ENCODE measurements around the gene PPP2R5A. TPM values are rescaled to one million over a fixed set of nuclear protein-coding genes. Genes with fewer than 3 reads are reported as not detected.
A peak's percentile ranks its signal among the peaks of the same experiment; 100 is the strongest.

PPP2R5A gene
- total and polyA plus RNA-seq, 11 donors: 44.7 to 108 (median 63.5) TPM

DNA sequence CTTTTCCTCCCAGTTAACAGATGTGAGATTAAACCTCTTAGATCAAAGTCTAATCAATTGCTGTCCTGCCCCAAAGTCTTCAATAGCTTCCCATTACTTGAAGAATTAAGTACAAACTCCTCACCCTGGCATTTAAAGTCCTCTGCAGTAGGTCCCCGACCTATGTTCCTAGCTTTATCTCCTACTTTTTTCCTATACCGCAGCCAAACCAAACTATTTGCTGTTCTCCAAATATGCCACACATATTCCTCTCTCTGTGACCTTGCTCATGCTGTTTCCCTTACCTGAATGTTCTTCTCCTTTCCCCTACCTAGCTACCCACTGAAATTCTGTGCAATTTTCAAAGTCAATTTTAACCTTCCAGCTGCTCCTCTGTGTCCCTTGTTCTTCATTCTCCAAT lies 14.0 kb upstream of the PPP2R5A start:
- H3K4me1 ChIP-seq: peaks cover 0 to 13% (median 0%) of the 10 kb centered on the region in 12 donors
- intact Hi-C loops (cut with DNase I): no loop called here
- H3K36me3 ChIP-seq: no peaks in the 10 kb centered on the region
- no peaks in the 10 kb centered on the region for H3K9me3 ChIP-seq
- no peak for DNase-seq
- H3K27me3 ChIP-seq: no peaks in the 10 kb centered on the region
- ATAC-seq: peak in 1 of 4 donors; percentile 27
- no peak overlapping the region for H3K4me3 ChIP-seq
- TF ChIP-seq, protein P1, sequence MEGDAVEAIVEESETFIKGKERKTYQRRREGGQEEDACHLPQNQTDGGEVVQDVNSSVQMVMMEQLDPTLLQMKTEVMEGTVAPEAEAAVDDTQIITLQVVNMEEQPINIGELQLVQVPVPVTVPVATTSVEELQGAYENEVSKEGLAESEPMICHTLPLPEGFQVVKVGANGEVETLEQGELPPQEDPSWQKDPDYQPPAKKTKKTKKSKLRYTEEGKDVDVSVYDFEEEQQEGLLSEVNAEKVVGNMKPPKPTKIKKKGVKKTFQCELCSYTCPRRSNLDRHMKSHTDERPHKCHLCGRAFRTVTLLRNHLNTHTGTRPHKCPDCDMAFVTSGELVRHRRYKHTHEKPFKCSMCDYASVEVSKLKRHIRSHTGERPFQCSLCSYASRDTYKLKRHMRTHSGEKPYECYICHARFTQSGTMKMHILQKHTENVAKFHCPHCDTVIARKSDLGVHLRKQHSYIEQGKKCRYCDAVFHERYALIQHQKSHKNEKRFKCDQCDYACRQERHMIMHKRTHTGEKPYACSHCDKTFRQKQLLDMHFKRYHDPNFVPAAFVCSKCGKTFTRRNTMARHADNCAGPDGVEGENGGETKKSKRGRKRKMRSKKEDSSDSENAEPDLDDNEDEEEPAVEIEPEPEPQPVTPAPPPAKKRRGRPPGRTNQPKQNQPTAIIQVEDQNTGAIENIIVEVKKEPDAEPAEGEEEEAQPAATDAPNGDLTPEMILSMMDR (IDR thresholded peaks at IDR 0.05): no peak
- no peak for TF ChIP-seq POLR2A (IDR thresholded peaks at IDR 0.05)
- H3K27ac ChIP-seq: no peak overlapping the region
- 62 to 69% (median 66%) methylated on average over 2 of the region's 2 CpGs for WGBS, 4 donors

DNA sequence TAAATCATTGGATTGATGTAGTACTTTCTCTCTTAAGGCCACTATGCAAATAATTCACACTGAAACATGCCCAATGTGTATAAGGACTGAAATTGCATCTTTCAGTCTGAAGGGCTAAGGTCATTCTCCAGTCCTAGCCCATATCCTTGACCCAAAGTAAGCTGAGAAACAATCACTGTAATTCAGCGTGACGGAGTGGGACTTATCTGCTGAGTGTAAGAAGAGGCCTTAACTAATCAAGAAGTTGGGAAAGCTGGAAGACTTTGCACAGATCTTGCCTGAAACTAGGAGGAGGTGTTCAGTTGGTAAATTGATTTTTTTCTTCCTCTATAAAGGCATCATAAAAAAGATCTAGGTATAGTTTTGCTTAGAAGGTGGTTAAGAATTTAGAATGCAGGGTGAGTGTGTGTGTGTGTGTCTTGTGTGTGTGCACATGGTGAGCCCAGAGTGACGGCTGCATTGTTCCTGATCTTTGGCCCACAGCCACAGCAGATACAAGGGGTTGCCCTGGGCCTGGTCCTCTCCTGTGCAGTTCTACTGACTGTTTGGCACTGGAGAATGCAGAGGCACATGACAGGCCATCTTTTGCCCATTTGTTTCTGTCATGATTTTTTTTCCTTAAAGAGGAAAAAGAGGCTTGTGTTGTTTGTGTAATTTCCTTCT lies 13.3 kb upstream of the PPP2R5A start:
- Histone ChIP-seq H3K9me3 (no peaks in the 10 kb centered on the region), H3K36me3 (no peaks in the 10 kb centered on the region), H3K4me1 (peaks cover 0 to 13% (median 0%) of the 10 kb centered on the region in 12 donors), H3K27ac (peak overlapping the region in 2 of 12 donors; percentile 13 to 15), H3K27me3 (no peaks in the 10 kb centered on the region), H3K4me3 (no peak overlapping the region)
- DNase-seq (peak in 4 of 5 donors; percentile 29 to 56 (median 47)), ATAC-seq (peak; percentile 69 to 89 (median 88))
- TF ChIP-seq POLR2A (IDR thresholded peaks at IDR 0.05): no peak
- TF ChIP-seq, protein P1 (IDR thresholded peaks at IDR 0.05): no peak
- intact Hi-C loops (cut with DNase I): no loop called here
- WGBS, 4 donors: 46 to 62% (median 53%) methylated on average over 3 of the region's 3 CpGs

DNA sequence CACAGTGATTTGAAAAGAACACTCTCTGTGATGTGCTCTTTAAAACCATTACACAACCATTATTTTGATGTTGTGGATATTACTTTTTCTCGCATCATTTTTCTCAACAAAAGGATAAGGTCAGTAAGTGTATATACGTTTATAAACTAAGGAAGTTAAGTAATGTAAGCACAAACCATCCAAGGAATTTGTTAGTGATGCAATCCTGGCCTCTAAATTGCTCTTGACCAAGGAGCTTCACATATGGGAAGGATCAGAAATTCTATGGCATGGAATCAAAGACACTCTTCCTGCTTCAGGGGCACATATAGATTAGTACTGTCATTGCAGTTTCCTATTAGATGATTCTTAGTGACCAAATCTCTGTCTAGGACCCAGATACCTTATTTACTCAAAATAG lies 3.6 kb upstream of the PPP2R5A start:
- ATAC-seq (no peak), DNase-seq (no peak)
- Histone ChIP-seq H3K36me3 (no peaks in the 10 kb centered on the region), H3K4me1 (peaks cover 0 to 9% (median 0%) of the 10 kb centered on the region in 12 donors), H3K27ac (no peak overlapping the region), H3K9me3 (no peaks in the 10 kb centered on the region), H3K4me3 (no peak overlapping the region), H3K27me3 (no peaks in the 10 kb centered on the region)
- intact Hi-C loops (cut with DNase I): loop anchor here in 6 of 10 donors (2.0 to 10.0 kb wide), 6 partner anchors 34 to 173 kb away; no protein-coding TSS in a partner anchor
- 78 to 87% (median 82%) methylated on average over 2 of the region's 2 CpGs for WGBS, 4 donors
- TF ChIP-seq, protein P1 (IDR thresholded peaks at IDR 0.05): no peak
- TF ChIP-seq POLR2A (IDR thresholded peaks at IDR 0.05): no peak

DNA sequence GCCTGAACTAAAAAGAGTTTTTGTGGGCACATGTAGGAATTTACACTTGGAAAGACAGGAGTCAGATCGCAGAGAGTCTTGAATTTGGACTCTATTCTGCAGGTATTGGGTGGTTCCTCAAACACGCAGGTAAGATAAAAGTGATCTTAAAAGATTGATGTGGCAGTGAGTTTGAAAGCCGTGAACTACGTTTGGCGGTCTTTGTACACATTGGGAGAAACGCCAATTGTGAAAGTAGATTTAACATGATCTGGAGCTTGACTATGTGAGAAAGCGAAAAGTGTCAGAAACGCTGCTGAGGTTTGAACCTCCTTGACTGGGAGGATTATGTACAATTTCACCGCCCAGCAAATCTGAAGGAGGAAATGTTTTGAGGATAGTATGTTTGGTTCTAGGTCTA lies 1.5 kb upstream of the PPP2R5A start:
- H3K4me3 ChIP-seq: peak overlapping the region in 5 of 12 donors; percentile 79 to 95 (median 84)
- H3K4me1 ChIP-seq: peaks cover 0 to 27% (median 10%) of the 10 kb centered on the region in 12 donors
- no peak for ATAC-seq
- no peaks in the 10 kb centered on the region for H3K9me3 ChIP-seq
- TF ChIP-seq, protein P1 (IDR thresholded peaks at IDR 0.05): no peak
- TF ChIP-seq POLR2A (IDR thresholded peaks at IDR 0.05): no peak
- 87 to 91% (median 90%) methylated on average over 9 of the region's 9 CpGs for WGBS, 4 donors
- intact Hi-C loops (cut with DNase I): loop anchor here in 8 of 10 donors (2.0 to 10.0 kb wide), 9 partner anchors 36 to 209 kb away; no protein-coding TSS in a partner anchor
- no peaks in the 10 kb centered on the region for H3K27me3 ChIP-seq
- no peak for DNase-seq
- no peaks in the 10 kb centered on the region for H3K36me3 ChIP-seq
- peak overlapping the region in 3 of 12 donors; percentile 95 to 99 (median 96) for H3K27ac ChIP-seq

Measured in heart left ventricle (tissue), 16 donors.